GM12874 (cell line): ENCODE measurements around the gene PARD3B.

Experiments
- TF ChIP-seq, protein P1 (sequence below): IDR thresholded peaks from 2 replicates; pipeline ENCODE4 v1.5.1; 2011; ENCODE audit warnings: low read depth, mild to moderate bottlenecking, control low read depth, low read length, moderate library complexity; ENCODE audit not compliant: insufficient read depth

The PARD3B gene

DNA sequence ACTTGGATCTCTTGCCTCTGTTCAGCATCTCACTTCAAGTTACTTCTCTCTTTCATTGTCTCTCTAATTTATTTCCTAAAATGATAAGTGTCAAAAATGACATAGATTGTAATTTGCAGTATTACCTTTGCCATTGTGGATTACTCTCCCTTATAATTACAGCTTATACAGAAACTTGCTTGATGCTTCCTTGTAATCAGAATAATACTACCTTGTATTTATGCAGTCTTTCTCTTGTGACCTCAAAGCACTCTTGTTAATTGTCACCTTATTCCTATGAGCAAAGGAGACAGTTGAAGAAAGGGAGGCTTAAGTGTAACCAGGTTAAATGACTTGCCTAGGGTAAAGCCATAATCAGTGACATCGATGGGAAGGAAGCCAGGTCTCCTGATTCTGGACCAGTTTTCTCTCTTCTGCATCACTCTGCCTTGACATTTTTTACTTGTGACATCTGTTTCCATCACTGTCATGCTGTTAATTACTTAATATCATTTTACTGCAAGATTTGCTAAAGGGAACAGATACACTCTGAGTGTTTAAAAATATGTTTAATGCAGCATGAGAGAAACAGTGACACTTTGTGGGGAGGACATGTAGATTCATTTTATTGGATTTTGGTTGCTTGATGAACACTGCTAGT lies 388.6 kb downstream of the PARD3B start:
- TF ChIP-seq, protein P1, sequence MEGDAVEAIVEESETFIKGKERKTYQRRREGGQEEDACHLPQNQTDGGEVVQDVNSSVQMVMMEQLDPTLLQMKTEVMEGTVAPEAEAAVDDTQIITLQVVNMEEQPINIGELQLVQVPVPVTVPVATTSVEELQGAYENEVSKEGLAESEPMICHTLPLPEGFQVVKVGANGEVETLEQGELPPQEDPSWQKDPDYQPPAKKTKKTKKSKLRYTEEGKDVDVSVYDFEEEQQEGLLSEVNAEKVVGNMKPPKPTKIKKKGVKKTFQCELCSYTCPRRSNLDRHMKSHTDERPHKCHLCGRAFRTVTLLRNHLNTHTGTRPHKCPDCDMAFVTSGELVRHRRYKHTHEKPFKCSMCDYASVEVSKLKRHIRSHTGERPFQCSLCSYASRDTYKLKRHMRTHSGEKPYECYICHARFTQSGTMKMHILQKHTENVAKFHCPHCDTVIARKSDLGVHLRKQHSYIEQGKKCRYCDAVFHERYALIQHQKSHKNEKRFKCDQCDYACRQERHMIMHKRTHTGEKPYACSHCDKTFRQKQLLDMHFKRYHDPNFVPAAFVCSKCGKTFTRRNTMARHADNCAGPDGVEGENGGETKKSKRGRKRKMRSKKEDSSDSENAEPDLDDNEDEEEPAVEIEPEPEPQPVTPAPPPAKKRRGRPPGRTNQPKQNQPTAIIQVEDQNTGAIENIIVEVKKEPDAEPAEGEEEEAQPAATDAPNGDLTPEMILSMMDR, result no peak

DNA sequence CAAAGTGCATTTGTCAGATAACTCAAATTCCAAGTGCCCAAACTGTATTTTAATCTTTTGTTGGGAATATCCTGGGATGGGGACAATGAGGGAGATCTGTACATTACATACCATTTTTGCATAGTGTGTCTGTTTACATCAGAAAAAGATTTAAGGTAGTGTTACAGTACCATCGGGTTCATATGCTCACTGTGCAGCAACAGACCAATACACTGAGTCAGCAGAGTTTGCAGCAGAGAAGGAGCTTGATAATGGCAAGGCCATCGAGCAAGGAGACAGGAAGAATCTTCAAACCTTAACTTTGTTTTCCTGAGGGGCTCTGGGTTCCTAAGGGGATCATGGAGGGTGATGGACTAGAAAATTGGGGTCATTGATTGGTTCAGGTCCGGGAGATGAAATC lies 399.7 kb downstream of the PARD3B start:
- TF ChIP-seq, protein P1, result no peak

DNA sequence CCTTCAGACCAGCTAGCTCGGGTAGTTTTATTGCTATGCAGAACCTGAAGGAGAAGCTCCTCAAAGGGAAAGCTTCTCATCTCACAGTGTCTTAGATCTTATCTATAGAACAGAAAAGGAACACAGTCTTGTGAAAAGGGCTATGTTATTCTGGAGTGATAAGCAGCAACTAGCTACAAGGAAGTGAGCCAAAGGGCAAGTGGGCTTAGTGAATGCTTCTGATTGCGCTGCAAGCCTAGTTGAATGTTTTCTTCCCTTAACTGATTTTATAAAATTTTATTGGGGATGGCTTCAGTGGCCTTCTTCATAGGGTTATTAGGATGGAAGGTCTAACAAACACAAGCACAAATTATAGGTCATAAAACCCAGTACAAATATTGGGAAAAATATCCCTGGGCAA lies 400.1 kb downstream of the PARD3B start:
- TF ChIP-seq, protein P1, result no peak

DNA sequence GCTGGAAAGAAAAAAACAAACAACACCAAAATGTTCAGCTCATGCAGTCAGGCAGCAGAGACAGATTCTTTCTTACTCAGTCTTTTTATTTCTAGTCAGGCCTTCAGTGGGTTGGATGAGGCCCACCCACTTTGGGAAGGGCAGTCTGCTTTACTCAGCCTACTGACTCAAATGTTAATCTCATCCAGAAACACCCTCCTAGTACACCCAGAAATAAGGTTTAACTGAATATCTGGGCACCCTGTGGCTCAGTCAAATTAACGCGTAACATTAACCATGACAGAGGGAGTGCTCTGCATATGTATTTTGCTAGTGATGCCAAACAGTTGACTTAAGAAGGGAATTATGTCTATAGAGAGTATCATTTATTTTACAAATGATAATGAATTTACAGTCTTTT lies 401.6 kb downstream of the PARD3B start:
- TF ChIP-seq, protein P1, result no peak

DNA sequence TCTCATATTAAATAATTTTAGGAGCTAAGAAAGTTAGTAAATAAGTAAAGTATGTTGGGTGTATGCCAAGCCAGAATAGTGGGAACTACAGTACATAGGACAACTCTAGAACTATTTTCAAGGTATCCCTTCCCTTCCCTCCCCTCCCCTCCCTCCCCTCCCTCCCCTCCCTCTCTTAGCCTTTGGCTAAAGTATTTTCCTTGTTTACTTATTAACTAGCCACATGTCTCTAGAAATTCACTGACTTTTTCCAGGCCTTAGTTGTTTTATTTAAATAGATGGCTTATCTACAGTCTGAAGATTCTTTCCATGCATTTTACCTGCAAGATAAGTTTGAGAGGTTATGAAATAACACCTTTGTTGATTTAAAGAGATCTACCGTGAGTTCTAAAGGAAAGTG lies 402.1 kb downstream of the PARD3B start:
- TF ChIP-seq, protein P1, result no peak

DNA sequence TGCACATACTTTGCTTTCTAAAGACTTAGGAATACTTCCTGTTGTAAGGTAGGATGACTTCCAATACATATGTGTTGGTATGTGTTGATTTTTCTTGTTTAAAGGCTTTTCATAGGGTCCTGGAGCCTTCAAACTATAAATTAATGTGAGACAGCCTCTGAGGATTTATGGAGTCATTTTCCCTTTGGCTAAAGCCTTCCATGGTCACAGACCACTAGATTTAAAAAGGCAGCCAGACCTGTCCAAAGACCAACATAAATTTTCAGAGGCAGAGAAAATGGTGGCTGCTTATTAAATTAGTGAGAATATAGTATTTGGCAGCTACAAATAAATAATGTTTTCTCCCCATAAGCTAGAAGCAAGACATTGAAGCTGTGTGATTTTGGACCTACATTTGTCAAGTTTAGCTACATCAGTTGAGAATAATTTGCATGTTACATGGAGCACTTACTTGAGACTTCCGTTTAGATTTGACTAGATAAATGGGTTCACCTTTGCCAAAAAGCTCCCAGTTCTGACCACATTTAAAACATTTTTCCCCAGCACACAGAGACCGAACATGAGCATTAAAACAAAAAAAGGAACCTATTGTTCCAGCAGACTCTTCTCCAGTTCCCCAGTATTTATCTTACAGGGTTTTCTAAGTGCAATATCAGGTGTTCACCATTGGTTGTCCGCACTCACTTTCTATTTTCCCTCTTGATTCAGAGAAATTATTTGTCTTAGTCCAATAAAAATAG lies 402.9 kb downstream of the PARD3B start:
- TF ChIP-seq, protein P1, result no peak

DNA sequence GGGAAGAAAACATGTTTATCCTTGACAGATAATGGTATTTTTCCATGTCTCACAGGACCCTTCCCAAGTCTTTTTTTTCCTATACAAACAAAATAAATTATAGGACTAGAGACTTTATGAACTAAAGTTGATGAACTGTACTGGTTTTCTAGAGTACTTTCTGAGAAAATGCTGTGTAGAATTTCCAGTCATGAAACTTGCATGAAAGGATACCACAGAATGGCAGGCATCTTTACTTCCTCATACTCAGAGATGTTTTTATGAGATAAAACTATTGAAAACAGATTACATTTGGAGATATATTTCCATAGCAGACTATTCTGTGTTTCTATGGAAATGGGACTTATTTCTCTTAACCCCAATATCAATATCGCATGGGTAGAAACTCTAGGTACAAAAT lies 403.5 kb downstream of the PARD3B start:
- TF ChIP-seq, protein P1, result no peak
